HepG2 (cell line): ENCODE results near the gene LZTR1. TPM values are rescaled to one million over a fixed set of nuclear protein-coding genes. Genes with fewer than 3 reads are reported as not detected.

Experiments
- CEBPG ChIP-seq: IDR thresholded peaks from 2 replicates; pipeline ENCODE4 v1.6.1; 2016
- MAF1 ChIP-seq: sonication (generic); formaldehyde crosslinking; IDR thresholded peaks from 2 replicates; pipeline ENCODE4 v1.5.0; 2020; ENCODE audit warnings: missing genetic modification reagents, borderline replicate concordance
- MTF1 ChIP-seq: sonication (generic); formaldehyde crosslinking; IDR thresholded peaks from 2 replicates; pipeline ENCODE4 v1.5.0; 2020; ENCODE audit warnings: missing genetic modification reagents
- NFE2 ChIP-seq: sonication (generic); formaldehyde crosslinking; IDR thresholded peaks from 2 replicates; pipeline ENCODE4 v1.4.0; 2020; ENCODE audit warnings: missing genetic modification reagents
- NFYB ChIP-seq: sonication (generic); formaldehyde crosslinking; IDR thresholded peaks from 2 replicates; pipeline ENCODE4 v1.4.0; 2020; ENCODE audit warnings: missing genetic modification reagents
- POLR2AphosphoS5 ChIP-seq: IDR thresholded peaks from 2 replicates; pipeline ENCODE4 v1.6.1; 2012; ENCODE audit warnings: low read depth, low read length
- RAD21 ChIP-seq: fragments of 450-650 bp; formaldehyde crosslinking; IDR thresholded peaks from 2 replicates; pipeline ENCODE4 v1.5.0; 2020; ENCODE audit warnings: mild to moderate bottlenecking
- RBAK ChIP-seq: sonication (generic); formaldehyde crosslinking; IDR thresholded peaks from 2 replicates; pipeline ENCODE4 v1.5.1; 2020; ENCODE audit warnings: mild to moderate bottlenecking, missing genetic modification reagents
- SALL2 ChIP-seq: sonication (generic); formaldehyde crosslinking; IDR thresholded peaks from 2 replicates; pipeline ENCODE4 v1.8.1; 2023; ENCODE audit warnings: mild to moderate bottlenecking, missing genetic modification reagents, inconsistent platforms
- ZNF629 ChIP-seq: sonication (generic); formaldehyde crosslinking; conservative IDR thresholded peaks from 2 replicates; pipeline ENCODE4 v1.5.0; 2020; ENCODE audit warnings: missing genetic modification reagents
- ZNF660 ChIP-seq: sonication (generic); formaldehyde crosslinking; IDR thresholded peaks from 2 replicates; pipeline ENCODE4 v1.5.1; 2020; ENCODE audit warnings: mild to moderate bottlenecking, low read depth, missing genetic modification reagents, borderline replicate concordance
- polyA plus RNA-seq, 8 experiments: library from polyadenylated mRNA; depleted of rRNA in 3 of 8; stranded (reverse) in 7 of 8; unstranded in 1 of 8; fragments of >200 nt; fragmentation: Illumina TruSeq in 4 of 8; extraction: Trizol in 4 of 8; gene quantifications; 2 replicates each; pipeline versions ENCODE4 v1.2.1 to v1.2.3, GENCODE V29; 2011 to 2016; ENCODE audit warnings: low read depth in 4 of 8, missing spikeins in 1 of 8, mixed read lengths in 1 of 8; ENCODE audit not compliant: insufficient read depth in 1 of 8
- total RNA-seq, 5 experiments: library from RNA; depleted of rRNA; stranded (reverse); fragments of >200 nt; fragmentation: Illumina TruSeq; extraction: Trizol; gene quantifications; 2 replicates each; pipeline ENCODE4 v1.2.3, GENCODE V29; 2016; ENCODE audit warnings: low read depth in 1 of 5
- TF ChIP-seq, protein P1 (sequence below): sonication (generic); formaldehyde crosslinking; IDR thresholded peaks from 2 replicates; pipeline ENCODE4 v1.5.1; 2020; ENCODE audit warnings: missing genetic modification reagents, mild to moderate bottlenecking, borderline replicate concordance
- TF ChIP-seq, protein P2 (sequence below): sonication (generic); formaldehyde crosslinking; conservative IDR thresholded peaks from 2 replicates; pipeline ENCODE4 v1.4.0; 2020; ENCODE audit warnings: missing genetic modification reagents
- TF ChIP-seq, protein P3 (sequence below): sonication (generic); formaldehyde crosslinking; conservative IDR thresholded peaks from 2 replicates; pipeline ENCODE4 v1.8.0; 2022; ENCODE audit warnings: mild to moderate bottlenecking, moderate library complexity, missing genetic modification reagents
- TF ChIP-seq, protein P4 (sequence below): sonication (generic); formaldehyde crosslinking; conservative IDR thresholded peaks from 2 replicates; pipeline ENCODE4 v1.8.0; 2022; ENCODE audit warnings: low read depth, missing genetic modification reagents
- TF ChIP-seq, protein P5 (sequence below): sonication (generic); formaldehyde crosslinking; IDR thresholded peaks from 2 replicates; pipeline ENCODE4 v1.4.0; 2020; ENCODE audit warnings: missing genetic modification reagents
- TF ChIP-seq, protein P6 (sequence below): sonication (generic); formaldehyde crosslinking; IDR thresholded peaks from 2 replicates; pipeline ENCODE4 v1.8.0; 2022; ENCODE audit warnings: mild to moderate bottlenecking, missing genetic modification reagents, moderate library complexity
- TF ChIP-seq, protein P7 (sequence below): sonication (generic); formaldehyde crosslinking; IDR thresholded peaks from 2 replicates; pipeline ENCODE4 v1.5.0; 2020; ENCODE audit warnings: missing genetic modification reagents
- TF ChIP-seq, protein P8 (sequence below): sonication (generic); formaldehyde crosslinking; conservative IDR thresholded peaks from 2 replicates; pipeline ENCODE4 v1.8.1; 2023; ENCODE audit warnings: missing genetic modification reagents

Gene LZTR1
- total and polyA plus RNA-seq, 2 of the 13 experiments (the other 11 are each of a cell fraction or from before 2014, with no cell fraction given) = 21.8 to 22.4 TPM

DNA sequence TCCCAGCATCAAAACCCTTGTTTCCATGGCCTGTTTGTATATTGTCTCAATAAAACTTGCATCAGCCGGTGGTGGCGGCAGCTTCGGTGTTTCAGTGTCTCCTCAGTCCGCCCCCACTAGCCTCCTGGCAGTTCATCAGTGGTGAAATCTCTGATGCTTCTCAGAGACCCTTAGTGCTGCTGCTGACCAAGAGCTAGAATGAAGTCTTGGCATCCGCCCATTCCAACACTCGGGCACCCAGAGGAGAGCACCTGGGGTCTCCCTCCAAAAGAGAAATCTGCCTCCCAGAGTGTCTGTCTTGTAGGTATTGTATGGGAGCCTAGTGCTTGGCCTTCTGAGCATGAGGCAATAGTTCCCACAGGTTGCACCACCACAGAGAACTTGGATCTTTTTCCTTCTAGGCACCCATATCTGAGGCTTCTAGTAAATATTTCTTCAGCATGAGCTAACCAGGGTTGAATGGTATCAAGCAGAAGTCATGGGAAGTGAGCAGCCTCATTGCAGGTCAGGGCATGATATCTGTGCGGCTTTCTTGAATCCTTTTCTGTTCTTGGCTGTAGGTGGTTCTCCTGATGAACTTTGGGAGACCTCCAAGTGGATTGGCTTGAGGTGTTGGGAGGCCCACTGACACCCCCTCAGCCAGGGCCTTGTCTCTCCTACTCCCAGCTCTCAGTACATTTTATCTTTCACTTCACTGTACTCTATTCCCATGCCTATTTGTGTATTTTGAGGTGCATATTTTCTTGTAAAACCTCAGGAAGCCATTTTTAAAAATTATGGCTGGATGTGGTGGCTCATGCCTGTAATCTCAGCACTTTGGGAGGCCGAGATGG, 28.2 kb upstream of the LZTR1 start (continued):
- TF ChIP-seq, protein P1, sequence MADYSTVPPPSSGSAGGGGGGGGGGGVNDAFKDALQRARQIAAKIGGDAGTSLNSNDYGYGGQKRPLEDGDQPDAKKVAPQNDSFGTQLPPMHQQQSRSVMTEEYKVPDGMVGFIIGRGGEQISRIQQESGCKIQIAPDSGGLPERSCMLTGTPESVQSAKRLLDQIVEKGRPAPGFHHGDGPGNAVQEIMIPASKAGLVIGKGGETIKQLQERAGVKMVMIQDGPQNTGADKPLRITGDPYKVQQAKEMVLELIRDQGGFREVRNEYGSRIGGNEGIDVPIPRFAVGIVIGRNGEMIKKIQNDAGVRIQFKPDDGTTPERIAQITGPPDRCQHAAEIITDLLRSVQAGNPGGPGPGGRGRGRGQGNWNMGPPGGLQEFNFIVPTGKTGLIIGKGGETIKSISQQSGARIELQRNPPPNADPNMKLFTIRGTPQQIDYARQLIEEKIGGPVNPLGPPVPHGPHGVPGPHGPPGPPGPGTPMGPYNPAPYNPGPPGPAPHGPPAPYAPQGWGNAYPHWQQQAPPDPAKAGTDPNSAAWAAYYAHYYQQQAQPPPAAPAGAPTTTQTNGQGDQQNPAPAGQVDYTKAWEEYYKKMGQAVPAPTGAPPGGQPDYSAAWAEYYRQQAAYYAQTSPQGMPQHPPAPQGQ (CRISPR knock-in tag) = no peak
- TF ChIP-seq, protein P2, sequence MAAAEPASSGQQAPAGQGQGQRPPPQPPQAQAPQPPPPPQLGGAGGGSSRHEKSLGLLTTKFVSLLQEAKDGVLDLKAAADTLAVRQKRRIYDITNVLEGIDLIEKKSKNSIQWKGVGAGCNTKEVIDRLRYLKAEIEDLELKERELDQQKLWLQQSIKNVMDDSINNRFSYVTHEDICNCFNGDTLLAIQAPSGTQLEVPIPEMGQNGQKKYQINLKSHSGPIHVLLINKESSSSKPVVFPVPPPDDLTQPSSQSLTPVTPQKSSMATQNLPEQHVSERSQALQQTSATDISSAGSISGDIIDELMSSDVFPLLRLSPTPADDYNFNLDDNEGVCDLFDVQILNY (CRISPR knock-in tag) = no peak
- TF ChIP-seq, protein P3, sequence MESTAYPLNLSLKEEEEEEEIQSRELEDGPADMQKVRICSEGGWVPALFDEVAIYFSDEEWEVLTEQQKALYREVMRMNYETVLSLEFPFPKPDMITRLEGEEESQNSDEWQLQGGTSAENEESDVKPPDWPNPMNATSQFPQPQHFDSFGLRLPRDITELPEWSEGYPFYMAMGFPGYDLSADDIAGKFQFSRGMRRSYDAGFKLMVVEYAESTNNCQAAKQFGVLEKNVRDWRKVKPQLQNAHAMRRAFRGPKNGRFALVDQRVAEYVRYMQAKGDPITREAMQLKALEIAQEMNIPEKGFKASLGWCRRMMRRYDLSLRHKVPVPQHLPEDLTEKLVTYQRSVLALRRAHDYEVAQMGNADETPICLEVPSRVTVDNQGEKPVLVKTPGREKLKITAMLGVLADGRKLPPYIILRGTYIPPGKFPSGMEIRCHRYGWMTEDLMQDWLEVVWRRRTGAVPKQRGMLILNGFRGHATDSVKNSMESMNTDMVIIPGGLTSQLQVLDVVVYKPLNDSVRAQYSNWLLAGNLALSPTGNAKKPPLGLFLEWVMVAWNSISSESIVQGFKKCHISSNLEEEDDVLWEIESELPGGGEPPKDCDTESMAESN (CRISPR knock-in tag) = no peak
- no peak for TF ChIP-seq MTF1 (CRISPR knock-in tag)
- TF ChIP-seq, protein P4, sequence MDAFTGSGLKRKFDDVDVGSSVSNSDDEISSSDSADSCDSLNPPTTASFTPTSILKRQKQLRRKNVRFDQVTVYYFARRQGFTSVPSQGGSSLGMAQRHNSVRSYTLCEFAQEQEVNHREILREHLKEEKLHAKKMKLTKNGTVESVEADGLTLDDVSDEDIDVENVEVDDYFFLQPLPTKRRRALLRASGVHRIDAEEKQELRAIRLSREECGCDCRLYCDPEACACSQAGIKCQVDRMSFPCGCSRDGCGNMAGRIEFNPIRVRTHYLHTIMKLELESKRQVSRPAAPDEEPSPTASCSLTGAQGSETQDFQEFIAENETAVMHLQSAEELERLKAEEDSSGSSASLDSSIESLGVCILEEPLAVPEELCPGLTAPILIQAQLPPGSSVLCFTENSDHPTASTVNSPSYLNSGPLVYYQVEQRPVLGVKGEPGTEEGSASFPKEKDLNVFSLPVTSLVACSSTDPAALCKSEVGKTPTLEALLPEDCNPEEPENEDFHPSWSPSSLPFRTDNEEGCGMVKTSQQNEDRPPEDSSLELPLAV (CRISPR knock-in tag) = no peak
- no peak for TF ChIP-seq RBAK
- TF ChIP-seq, protein P5, sequence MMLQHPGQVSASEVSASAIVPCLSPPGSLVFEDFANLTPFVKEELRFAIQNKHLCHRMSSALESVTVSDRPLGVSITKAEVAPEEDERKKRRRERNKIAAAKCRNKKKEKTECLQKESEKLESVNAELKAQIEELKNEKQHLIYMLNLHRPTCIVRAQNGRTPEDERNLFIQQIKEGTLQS (CRISPR knock-in tag) = peak; percentile 41; the same call in 1 of the 2 replicates
- TF ChIP-seq, protein P6, sequence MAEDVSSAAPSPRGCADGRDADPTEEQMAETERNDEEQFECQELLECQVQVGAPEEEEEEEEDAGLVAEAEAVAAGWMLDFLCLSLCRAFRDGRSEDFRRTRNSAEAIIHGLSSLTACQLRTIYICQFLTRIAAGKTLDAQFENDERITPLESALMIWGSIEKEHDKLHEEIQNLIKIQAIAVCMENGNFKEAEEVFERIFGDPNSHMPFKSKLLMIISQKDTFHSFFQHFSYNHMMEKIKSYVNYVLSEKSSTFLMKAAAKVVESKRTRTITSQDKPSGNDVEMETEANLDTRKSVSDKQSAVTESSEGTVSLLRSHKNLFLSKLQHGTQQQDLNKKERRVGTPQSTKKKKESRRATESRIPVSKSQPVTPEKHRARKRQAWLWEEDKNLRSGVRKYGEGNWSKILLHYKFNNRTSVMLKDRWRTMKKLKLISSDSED (CRISPR knock-in tag) = no peak
- TF ChIP-seq NFE2 (CRISPR knock-in tag) = no peak
- TF ChIP-seq NFYB (CRISPR knock-in tag) = no peak
- TF ChIP-seq POLR2AphosphoS5 = peak; percentile 25; the same call in 1 of the 2 replicates
- peak; percentile 99 for TF ChIP-seq CEBPG (CRISPR knock-in tag)
- no peak for TF ChIP-seq RAD21 (CRISPR knock-in tag)
- TF ChIP-seq ZNF629 (CRISPR knock-in tag) = no peak
- TF ChIP-seq, protein P7, sequence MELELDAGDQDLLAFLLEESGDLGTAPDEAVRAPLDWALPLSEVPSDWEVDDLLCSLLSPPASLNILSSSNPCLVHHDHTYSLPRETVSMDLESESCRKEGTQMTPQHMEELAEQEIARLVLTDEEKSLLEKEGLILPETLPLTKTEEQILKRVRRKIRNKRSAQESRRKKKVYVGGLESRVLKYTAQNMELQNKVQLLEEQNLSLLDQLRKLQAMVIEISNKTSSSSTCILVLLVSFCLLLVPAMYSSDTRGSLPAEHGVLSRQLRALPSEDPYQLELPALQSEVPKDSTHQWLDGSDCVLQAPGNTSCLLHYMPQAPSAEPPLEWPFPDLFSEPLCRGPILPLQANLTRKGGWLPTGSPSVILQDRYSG (CRISPR knock-in tag) = no peak
- 0 out of 2 replicates have a peak, but pooled peaks have one; percentile 42 for TF ChIP-seq SALL2
- TF ChIP-seq MAF1 (CRISPR knock-in tag) = no peak
- no peak for TF ChIP-seq ZNF660 (CRISPR knock-in tag)
- TF ChIP-seq, protein P8, sequence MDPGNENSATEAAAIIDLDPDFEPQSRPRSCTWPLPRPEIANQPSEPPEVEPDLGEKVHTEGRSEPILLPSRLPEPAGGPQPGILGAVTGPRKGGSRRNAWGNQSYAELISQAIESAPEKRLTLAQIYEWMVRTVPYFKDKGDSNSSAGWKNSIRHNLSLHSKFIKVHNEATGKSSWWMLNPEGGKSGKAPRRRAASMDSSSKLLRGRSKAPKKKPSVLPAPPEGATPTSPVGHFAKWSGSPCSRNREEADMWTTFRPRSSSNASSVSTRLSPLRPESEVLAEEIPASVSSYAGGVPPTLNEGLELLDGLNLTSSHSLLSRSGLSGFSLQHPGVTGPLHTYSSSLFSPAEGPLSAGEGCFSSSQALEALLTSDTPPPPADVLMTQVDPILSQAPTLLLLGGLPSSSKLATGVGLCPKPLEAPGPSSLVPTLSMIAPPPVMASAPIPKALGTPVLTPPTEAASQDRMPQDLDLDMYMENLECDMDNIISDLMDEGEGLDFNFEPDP (CRISPR knock-in tag) = no peak
